ENCODE measurements around the gene PI4KB.
"Not testable (repeated sequence)": the region's sequence is repeated elsewhere in the genome, so short reads cannot be mapped to it uniquely, and the experiment has no call there.

PI4KB gene

DNA sequence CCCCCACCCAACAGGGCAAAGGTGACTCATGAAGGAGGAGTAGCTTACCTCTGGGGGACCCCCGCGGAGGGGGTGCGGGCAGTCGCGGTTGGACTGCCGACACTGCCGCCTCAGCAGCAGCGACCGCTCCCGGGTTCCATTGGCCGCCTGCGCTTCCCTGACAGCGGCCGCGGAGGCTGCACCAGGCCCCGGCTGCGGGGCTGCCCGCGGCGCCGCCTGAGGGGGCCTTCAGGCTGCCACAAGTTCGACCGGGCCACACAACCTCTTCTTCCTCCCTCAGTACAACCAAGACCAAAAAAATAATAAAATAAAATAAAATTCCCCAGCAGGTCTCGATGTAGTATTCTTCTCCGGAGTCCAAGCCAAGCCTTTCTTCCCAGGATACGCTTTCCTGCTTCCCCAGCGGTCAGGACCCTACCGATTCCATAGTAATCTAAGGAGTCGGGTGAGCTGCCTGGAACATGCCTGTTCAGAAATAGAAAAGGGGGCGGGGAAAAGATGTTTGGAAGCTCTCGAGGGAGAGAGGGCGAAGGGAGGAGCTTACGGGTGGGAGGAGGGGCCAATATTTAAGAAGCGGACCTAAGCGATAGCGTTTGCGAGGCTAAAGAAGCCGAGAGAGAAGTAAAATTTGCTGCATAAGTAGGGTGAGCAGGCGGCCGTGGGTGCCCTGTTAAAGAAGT lies at the start of gene PI4KB:
Gene PI4KB (minus strand): TSS at position 194 of the 680 bp plus-strand sequence. CDS start 10,935 bp downstream, outside the sequence.
- FAIRE-seq = peak; percentile 5

DNA sequence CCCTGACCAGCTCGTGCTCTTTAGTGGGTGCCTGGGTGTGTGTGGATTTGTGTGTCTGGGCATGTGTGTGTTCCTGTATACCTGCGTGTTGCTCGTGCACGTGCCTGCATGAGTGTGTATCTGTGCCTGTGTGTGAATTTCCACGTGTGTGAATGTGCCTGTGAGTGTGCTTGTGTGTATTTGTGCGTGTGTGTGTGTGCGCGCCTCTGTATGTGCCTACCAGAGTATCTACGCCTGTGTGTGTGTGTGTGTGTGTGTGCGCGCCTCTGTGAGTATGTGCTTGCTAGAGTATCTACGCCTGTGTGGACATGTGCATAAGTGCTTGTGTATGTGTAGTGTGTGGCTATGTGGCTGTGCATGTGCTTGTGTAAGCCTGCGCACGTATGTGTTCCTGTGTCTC lies 46.0 kb upstream of the PI4KB start:
- FAIRE-seq = no peak

DNA sequence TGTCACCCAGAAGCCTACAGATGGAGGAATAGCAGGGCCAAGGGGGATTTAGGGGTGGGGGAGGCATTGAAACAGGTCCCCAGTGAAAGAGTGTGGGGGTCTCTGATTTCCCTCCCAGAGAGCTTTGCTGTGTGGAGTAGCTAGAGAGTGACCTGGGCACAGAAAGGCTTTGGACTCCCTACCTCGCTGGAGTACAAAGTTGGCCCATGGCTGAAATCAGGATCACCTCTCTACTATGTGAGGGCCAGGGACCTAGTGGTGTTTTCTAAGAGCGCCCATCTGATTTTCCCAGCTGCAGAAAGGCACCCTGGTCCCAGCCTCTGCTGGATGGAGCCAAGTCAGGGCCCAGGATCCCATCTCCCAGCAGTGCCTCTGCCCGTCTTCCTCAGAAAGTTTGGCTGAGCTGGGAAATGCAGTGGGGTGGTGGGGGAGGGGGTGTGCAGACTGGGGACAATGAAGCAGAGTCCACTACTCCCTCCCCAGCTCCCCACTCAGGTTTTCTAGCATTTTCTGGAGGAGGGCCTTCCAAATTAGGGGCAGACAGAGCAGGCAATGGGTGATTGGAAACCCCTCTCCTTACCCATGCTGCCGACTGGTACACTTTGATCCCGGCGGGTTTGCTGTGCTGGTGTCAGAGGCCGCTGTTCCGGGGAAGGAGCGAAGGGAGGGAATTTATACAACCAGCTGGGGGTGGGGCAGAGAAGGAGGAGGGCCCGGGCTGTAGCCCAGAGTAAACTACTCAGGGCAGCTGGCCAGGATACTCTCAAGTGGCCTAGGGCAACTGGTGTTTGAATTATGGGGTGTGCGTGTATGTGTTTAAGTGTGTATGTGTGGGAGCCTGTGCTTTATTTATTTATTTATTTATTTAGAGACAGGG lies 45.1 kb upstream of the PI4KB start, which contains the start of gene SELENBP1:
Gene SELENBP1 (minus strand): TSS at position 648 of the 877 bp plus-strand sequence. CDS start 64 bp downstream, at position 584.
- FAIRE-seq = no peak

- FAIRE-seq = no peak
These were observed 44.3 kb upstream of the PI4KB start for GRCh38 chr1:151371370-151372057.

- FAIRE-seq = no peak
These were observed 43.1 kb upstream of the PI4KB start for GRCh38 chr1:151370211-151370911.

DNA sequence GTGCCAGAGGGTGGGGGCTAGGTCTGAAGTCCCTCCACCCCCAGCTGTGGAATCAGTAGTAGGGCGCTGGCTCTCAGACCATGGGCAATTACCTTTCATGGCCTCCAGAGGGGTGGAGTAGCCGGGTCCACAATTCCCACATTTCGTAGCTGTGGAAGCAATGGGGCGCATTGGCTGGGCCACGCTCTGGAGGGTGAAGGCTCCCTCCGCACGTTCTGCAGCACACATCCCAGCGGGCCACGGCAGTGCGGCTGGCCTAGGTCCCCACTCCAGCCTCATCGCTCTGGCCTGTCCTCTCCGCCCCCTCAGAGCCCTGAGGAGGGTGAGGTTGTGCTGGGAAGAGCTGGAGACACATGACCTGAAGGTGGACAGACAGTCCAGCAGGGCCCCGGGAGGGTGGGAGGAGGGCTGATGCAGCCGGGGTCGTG lies 42.4 kb upstream of the PI4KB start:
- FAIRE-seq = no peak

DNA sequence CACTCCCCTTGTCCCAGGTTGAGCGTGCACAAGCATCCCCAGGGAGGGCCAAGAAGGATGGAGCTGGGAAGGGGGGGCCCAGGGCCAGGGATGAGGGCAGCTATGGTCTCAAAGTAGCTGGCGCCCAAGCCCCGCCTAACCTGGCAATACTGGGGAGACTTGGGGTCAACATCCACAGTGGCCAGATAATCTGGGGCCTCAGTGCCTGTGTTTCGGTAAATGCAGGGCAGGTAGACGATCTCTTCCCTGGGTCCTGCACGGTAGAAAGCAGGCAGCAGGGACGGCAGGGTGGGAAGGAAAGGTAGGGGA lies 42.0 kb upstream of the PI4KB start:
- no peak for FAIRE-seq

DNA sequence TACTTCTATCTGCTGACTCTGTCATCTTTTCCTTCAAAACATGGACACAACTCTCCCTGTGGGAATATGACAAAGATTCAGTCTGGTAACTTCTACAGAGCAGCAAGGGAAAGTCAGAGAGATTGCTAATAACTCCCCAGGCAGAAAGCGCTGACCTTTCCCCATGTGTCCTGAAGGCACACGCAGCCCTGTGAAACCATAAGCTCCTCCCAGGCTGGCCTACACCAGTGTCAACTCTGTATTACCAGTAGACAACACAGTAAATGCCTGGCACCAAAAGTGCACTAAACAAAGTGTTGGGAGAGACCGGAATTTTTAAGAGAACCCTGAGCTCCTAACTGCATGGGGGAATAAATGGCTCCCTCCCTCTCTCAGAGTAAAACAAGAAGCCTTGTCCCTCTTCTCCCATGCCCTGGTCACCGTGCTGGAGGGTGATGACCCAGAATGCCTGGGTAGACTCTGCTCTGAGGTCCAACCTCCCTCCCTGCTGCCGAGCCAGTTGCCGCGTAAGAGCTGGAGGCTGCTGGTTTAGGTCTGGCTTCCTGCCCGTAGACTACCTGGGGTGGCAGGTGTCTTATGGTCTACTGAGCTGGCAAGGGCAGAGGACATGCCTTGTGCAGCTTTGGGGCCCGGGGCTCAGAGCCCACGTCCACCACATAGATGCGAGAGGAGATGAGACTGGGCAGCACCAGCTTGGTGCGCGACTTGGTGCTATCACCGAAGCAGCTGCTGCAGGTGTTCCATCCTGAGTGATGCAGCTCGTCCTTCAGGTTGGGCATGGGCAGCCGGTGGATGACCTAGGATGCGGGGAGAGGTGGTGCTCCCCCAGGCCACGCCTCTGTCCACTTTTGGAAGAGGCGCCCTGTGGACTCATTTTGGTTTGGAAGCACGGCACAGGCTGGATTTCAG lies 41.4 kb upstream of the PI4KB start:
- FAIRE-seq = no peak

DNA sequence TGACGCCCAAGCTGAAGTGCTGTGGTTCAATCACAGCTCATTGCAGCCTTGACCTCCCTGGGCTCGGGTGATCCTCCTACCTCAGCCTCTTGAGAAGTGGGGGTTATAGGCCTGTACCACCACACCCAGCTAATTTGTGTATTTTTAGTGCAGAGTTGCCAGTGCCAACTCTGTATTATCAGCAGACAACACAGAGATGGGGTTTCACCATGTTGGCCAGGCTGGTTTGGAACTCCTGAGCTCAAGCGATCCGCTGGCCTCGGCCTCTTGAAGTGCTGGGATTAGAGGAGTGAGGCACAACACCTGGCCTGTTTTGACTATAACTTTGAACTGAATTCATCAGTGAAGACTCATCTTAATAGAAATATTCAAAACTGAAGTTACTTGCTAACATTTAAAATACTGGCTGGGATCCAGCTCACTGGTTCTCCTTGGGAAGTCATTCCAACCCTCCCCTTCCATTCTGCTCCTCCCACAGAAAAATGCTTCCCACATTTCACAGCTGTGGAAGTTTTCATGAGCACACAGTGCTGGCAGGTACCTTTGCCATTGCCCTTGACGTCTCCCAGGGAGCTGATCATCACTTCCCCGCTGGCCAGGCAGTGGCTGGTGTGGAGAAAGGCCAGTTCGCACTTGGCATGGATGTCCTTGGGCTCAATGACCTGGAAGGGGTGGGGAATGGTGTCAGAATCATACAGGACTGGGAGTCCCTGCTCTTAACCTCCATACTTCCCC lies 40.6 kb upstream of the PI4KB start:
- FAIRE-seq = no peak

GRCh38 chr1:151364996-151365395 lies 37.8 kb upstream of the PI4KB start:
- no peak for FAIRE-seq

- no peak for FAIRE-seq
These were observed 35.3 kb upstream of the PI4KB start for GRCh38 chr1:151362308-151363155.

- no peak for FAIRE-seq
These were observed 34.7 kb upstream of the PI4KB start for GRCh38 chr1:151361883-151362282.

GRCh38 chr1:151356696-151357095 lies 29.5 kb upstream of the PI4KB start:
- no peak for FAIRE-seq

- FAIRE-seq = no peak
These were observed 25.0 kb upstream of the PI4KB start for GRCh38 chr1:151352021-151352718.

DNA sequence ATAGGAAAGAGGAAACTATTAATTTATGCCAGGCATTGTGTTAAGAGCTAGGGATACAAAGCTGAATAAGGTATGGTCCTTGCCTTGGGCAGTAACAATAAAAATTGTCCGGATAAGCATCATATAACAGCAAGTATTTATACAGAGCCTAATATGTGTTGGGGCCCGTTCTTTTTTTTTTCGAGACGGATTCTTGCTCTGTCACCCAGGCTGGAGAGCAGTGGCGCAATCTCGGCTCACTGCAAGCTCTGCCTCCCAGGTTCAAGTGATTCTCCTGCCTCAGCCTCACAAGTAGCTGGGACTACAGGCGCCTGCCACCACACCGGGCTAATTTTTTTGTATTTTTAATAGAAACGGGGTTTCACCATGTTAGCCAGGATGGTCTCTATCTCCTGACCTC lies 23.1 kb upstream of the PI4KB start:
- FAIRE-seq = not testable (repeated sequence)

- FAIRE-seq = no peak
These were observed 20.5 kb upstream of the PI4KB start for GRCh38 chr1:151347523-151348246.

- FAIRE-seq = peak; percentile 90
These were observed 19.7 kb upstream of the PI4KB start, which contains the start of gene RFX5 for GRCh38 chr1:151346769-151347522. RFX5 (minus strand) TSS chr1:151347252; CDS start chr1:151346320, 932 bp downstream.
